ENCODE measurements around the gene FAM163B. TPM values are rescaled to one million over a fixed set of nuclear protein-coding genes. Genes with fewer than 3 reads are reported as not detected.

FAM163B gene
- polyA plus RNA-seq, 1 of the 3 experiments (the other 2 are of a cell fraction), result 0.05 TPM

DNA sequence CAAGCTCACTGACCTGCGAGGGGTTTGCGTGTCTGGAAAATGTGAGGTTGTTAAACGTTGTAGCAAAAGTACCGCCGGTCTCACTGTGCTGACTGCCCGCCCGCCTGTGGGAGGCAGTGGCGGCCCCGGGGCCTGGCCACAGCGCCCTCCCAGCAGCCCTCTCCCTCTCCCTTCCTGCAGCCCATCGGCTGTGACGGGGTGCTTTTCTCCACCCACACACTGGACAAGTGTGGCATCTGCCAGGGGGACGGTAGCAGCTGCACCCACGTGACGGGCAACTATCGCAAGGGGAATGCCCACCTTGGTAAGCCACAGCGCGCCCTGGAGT is 68.5 kb downstream of the FAM163B start:
- no peaks in the 10 kb centered on the region for H4K20me1 ChIP-seq (ENCODE audit: insufficient read depth)
- no peaks in the 10 kb centered on the region for H3K9me2 ChIP-seq
- no peaks in the 10 kb centered on the region for H3F3A ChIP-seq (replicated peaks; ENCODE audit: insufficient read depth)
- no peak overlapping the region for H2AFZ ChIP-seq (ENCODE audit: low read depth)
- peaks cover 0 to 40% of the 10 kb centered on the region in 2 experiments; a peak in 1 of 4 replicates for H3K4me1 ChIP-seq (ENCODE audit: control insufficient read depth in 1 of 2, insufficient read depth in 2 of 2, low read depth in 1 of 2, low read length in 1 of 2)
- POLR2A ChIA-PET, result no interaction called here
- H3K27me3 ChIP-seq (ENCODE audit: insufficient read depth), result no peaks in the 10 kb centered on the region
- no peak overlapping the region; a peak in 1 of 4 replicates for H3K27ac ChIP-seq (ENCODE audit: low read depth in 2 of 2, low read length in 1 of 2)
- no peak overlapping the region for H3K9ac ChIP-seq
- H3K9me3 ChIP-seq, result no peaks in the 10 kb centered on the region
- CTCF ChIA-PET, result interaction anchor here (0.6 to 1.2 kb wide), 3 partner anchors 26 to 62 kb away, joined by 3 to 4 read pairs (median 3); partner anchors contain the start of gene SLC2A6
- no peak for DNase-seq
- no peak overlapping the region for H3K4me3 ChIP-seq (ENCODE audit: low read depth in 2 of 2, low read length in 1 of 2)
- H3K36me3 ChIP-seq (replicated peaks in 1 of 2; ENCODE audit: control insufficient read depth in 1 of 2, insufficient read depth in 2 of 2, low read length in 1 of 2), result peaks cover 0 to 2% of the 10 kb centered on the region in 2 experiments
- TF ChIP-seq USF1 (IDR thresholded peaks at IDR 0.05; ENCODE audit: borderline replicate concordance, low read depth) (no peak), TAF1 (IDR thresholded peaks at IDR 0.05; ENCODE audit: borderline replicate concordance, low read depth, low read length) (no peak), CHD2 (IDR thresholded peaks at IDR 0.05; ENCODE audit: low read length, partially characterized antibody) (no peak), SIN3A (IDR thresholded peaks at IDR 0.05; ENCODE audit: borderline replicate concordance, low read depth, low read length) (no peak)
- TF ChIP-seq, protein P1, sequence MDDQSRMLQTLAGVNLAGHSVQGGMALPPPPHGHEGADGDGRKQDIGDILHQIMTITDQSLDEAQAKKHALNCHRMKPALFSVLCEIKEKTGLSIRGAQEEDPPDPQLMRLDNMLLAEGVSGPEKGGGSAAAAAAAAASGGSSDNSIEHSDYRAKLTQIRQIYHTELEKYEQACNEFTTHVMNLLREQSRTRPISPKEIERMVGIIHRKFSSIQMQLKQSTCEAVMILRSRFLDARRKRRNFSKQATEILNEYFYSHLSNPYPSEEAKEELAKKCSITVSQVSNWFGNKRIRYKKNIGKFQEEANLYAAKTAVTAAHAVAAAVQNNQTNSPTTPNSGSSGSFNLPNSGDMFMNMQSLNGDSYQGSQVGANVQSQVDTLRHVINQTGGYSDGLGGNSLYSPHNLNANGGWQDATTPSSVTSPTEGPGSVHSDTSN (IDR thresholded peaks at IDR 0.05), result no peak
- TF ChIP-seq, protein P2, sequence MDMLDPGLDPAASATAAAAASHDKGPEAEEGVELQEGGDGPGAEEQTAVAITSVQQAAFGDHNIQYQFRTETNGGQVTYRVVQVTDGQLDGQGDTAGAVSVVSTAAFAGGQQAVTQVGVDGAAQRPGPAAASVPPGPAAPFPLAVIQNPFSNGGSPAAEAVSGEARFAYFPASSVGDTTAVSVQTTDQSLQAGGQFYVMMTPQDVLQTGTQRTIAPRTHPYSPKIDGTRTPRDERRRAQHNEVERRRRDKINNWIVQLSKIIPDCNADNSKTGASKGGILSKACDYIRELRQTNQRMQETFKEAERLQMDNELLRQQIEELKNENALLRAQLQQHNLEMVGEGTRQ (IDR thresholded peaks at IDR 0.05; ENCODE audit: borderline replicate concordance, low read depth, low read length), result no peak
- TF ChIP-seq, protein P3, sequence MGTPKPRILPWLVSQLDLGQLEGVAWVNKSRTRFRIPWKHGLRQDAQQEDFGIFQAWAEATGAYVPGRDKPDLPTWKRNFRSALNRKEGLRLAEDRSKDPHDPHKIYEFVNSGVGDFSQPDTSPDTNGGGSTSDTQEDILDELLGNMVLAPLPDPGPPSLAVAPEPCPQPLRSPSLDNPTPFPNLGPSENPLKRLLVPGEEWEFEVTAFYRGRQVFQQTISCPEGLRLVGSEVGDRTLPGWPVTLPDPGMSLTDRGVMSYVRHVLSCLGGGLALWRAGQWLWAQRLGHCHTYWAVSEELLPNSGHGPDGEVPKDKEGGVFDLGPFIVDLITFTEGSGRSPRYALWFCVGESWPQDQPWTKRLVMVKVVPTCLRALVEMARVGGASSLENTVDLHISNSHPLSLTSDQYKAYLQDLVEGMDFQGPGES (IDR thresholded peaks at IDR 0.05; ENCODE audit: low read depth, low read length), result no peak
- no peak overlapping the region for H3K4me2 ChIP-seq
- WGBS (ENCODE audit: low lambda C conversion rate), result 91% methylated on average over 15 of the region's 18 CpGs
- H3K79me2 ChIP-seq (ENCODE audit: insufficient read depth), result no peaks in the 10 kb centered on the region

DNA sequence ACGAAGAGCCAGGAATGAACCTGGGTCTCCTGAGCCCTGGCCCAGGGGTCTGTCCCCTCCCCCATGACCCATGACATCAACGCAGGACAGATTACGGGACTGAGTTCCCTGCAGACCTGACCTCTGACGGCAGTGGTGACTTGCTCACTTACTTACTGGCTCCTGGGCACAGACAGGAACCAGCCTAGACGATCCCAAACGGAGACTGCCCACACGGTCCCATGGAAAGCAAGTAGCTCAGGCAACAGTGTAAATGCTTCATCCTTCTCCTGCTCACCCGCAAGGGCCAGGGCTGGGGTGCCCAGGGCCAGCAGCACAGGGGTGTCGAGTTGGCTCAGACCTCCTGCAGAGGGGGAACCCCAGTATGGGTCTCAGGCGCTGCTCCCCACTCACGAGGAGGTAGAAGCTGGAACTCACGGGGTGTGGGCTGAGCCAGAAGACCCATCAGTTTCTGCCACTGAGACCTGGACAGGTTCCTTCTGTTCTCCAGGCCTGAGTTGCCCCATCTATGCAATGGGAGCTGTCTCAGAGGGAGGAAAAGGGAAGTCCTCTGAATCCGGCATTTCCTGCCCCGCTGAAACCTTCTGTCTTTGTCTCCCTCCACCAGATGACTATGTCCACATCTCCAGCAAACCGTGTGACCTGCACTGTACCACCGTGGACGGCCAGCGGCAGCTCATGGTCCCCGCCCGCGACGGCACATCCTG is 69.0 kb downstream of the FAM163B start:
- CTCF ChIA-PET, result interaction anchor here (0.6 to 1.2 kb wide), 3 partner anchors 26 to 61 kb away, joined by 3 to 4 read pairs (median 3); partner anchors contain the start of gene SLC2A6
- Histone ChIP-seq H3F3A (replicated peaks; ENCODE audit: insufficient read depth) (no peaks in the 10 kb centered on the region), H3K27ac (ENCODE audit: low read depth in 2 of 2, low read length in 1 of 2) (no peak overlapping the region; a peak in 1 of 4 replicates), H3K9me3 (no peaks in the 10 kb centered on the region), H3K79me2 (ENCODE audit: insufficient read depth) (no peaks in the 10 kb centered on the region), H3K9ac (no peak overlapping the region), H4K20me1 (ENCODE audit: insufficient read depth) (no peaks in the 10 kb centered on the region), H3K4me2 (no peak overlapping the region), H2AFZ (ENCODE audit: low read depth) (no peak overlapping the region), H3K36me3 (replicated peaks in 1 of 2; ENCODE audit: control insufficient read depth in 1 of 2, insufficient read depth in 2 of 2, low read length in 1 of 2) (peaks cover 0 to 2% of the 10 kb centered on the region in 2 experiments), H3K4me1 (ENCODE audit: control insufficient read depth in 1 of 2, insufficient read depth in 2 of 2, low read depth in 1 of 2, low read length in 1 of 2) (peaks cover 0 to 39% of the 10 kb centered on the region in 2 experiments; a peak in 1 of 4 replicates), H3K9me2 (no peaks in the 10 kb centered on the region), H3K27me3 (ENCODE audit: insufficient read depth) (no peaks in the 10 kb centered on the region), H3K4me3 (ENCODE audit: low read depth in 2 of 2, low read length in 1 of 2) (no peak overlapping the region)
- DNase-seq, result no peak
- no peak for TF ChIP-seq POLR2AphosphoS5 (IDR thresholded peaks at IDR 0.05; ENCODE audit: low read depth, low read length)
- no peak for TF ChIP-seq RXRA (IDR thresholded peaks at IDR 0.05; ENCODE audit: borderline replicate concordance, low read depth)
- TF ChIP-seq JUND (IDR thresholded peaks at IDR 0.05), result no peak
- no peak for TF ChIP-seq TEAD4 (IDR thresholded peaks at IDR 0.05; ENCODE audit: borderline replicate concordance, insufficient read depth)
- no peak for TF ChIP-seq USF1 (IDR thresholded peaks at IDR 0.05; ENCODE audit: borderline replicate concordance, low read depth)
- no peak for TF ChIP-seq MAX (IDR thresholded peaks at IDR 0.05; ENCODE audit: low read depth)
- TF ChIP-seq SIN3A (IDR thresholded peaks at IDR 0.05; ENCODE audit: borderline replicate concordance, low read depth, low read length), result no peak
- no peak for TF ChIP-seq GATA2 (CRISPR knock-in tag; IDR thresholded peaks at IDR 0.05)
- WGBS (ENCODE audit: low lambda C conversion rate), result 80% methylated on average over 12 of the region's 22 CpGs
- POLR2A ChIA-PET, result no interaction called here

Measured in SK-N-SH (cell line).